ENCODE results near the gene ZBTB3.
"Not testable (repeated sequence)": the region's sequence is repeated elsewhere in the genome, so short reads cannot be mapped to it uniquely, and the experiment has no call there.

The ZBTB3 gene

GRCh38 chr11:62757846-62758788, 4.2 kb upstream of the ZBTB3 start:
- DNase-seq (ENCODE audit: low spot score), result no peak

DNA sequence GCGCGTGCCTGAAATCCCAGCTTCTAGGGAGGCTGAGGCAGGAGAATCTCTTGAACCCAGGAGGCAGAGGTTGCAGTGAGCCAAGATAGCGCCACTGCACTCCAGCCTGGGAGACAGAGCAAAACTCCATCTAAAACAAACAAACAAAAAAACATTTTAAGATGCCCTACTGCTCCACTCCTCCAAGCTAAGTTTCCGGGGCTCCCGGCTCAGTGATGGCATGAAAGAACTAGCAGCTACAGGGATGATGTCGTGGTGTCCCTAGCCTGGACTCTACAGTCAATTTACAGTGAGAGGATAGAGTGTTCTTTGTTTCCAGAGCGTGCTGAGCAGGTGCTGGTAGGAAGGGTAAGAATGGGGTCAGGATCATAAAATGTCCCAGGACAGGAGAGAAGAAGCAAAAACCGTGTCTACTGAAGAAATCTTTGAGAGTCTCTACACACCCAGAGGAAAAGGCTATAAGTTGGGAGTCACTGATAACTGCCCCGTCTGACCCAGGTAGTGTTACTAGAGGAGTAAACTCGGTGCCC, 1.2 kb upstream of the ZBTB3 start:
- DNase-seq (ENCODE audit: low spot score), result no peak

DNA sequence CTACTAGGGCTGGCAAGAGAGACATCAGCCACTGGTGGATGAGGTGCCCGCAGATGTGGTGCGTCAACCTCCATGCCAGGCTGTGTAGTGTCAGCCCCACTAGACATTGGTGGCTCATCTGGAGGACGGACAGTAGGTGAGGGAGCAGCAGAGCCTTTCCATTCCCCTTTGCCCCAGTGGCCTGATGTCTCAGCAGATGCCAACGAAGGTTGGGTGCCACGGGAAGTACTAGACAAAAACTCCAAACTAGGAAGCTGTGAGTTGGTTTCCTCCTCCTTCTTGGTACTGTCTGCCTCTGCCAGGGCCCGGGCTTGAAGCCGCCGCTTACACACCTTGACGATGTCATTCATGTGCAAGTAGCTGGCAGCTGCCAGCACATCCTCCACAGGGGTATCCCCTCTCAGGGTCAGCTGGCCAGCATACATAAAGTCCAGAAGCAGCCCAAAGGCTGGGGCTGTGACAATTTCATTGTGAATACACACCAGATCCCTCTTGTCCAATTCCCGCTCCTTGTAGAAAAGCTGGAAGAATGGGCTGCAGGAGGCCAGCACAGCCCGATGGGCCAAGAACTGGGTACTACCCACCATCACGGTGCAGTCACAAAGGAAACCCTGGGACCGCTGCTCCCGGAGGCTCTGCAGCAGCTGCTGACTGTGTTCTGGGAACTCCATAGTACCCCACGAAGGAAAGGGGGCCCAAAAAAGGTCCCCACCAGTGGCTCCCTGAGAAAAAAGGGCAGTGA, 795 bp downstream of the ZBTB3 start:
- no peak for DNase-seq (ENCODE audit: low spot score)

GRCh38 chr11:62752177-62752785, 1.7 kb downstream of the ZBTB3 start:
- no peak for DNase-seq (ENCODE audit: low spot score)

DNA sequence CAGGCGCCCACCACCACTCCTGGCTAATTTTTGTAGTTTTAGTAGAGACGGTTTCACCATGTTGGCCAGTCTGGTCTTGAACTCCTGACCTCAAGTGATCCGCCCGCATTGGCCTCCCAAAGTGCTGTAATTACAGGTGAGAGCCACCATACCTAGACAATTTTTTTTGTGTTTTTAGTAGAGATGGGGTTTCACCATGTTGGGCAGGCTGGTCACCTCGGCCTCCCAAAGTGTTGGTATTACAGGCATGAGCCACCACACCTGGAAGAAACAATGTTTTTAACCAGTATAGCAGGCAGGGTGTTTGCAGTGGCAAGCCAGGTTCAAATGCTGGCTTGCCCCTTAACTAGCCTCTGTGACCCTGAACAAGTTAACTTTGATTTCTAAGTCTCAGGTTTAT, 4.0 kb downstream of the ZBTB3 start:
- DNase-seq (ENCODE audit: low spot score), result not testable (repeated sequence)

DNA sequence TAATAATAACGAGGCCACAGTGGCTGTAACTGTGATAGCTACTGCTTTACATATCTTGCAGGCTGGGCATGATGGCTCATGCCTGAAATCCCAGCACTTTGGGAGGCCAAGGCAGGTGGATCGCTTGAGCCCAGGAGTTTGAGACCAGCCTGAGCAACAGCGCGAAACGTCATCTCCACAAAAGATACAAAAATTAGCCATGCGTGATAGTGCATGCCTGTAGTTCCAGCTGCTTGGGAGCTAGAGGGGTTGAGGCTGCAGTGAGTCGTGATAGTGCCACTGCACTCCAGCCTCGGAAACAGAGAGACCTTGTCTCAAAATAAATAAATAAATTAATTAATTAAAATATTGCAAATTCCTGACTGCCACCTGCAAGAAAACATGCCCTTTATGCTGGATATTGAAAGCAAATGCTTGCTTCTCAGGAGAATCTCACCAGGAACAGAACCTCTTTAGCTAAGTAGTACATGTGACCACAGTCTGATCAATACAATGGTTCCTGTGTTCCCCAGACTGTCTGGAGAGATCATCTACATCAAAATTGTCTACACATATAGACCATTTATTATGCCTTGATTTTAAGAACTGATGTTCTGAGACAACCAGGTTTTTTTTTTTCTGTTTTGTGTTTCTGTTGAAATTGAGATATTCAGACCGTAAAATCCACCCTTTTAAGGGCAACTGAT, 6.3 kb downstream of the ZBTB3 start:
- DNase-seq (ENCODE audit: low spot score), result no peak

DNA sequence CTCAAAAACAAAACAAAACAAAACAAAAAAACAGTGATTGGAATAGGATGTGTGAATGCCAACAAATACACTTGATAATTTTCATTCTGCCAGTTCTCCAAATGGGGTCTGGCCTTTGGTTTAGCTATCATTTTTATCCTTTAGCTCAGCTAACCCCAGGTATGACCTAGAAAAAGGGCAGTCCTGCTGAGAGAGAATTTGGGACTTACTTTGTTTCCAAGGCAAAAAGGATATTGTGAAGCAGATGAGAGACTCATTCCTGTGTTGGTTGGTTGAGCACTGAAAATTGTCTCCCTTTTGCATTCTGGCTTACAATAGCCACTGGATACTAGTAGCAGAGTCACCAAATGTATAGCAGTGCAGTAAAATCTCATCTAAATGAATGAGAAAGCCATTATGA, 16.8 kb downstream of the ZBTB3 start:
- no peak for DNase-seq (ENCODE audit: low spot score)

DNA sequence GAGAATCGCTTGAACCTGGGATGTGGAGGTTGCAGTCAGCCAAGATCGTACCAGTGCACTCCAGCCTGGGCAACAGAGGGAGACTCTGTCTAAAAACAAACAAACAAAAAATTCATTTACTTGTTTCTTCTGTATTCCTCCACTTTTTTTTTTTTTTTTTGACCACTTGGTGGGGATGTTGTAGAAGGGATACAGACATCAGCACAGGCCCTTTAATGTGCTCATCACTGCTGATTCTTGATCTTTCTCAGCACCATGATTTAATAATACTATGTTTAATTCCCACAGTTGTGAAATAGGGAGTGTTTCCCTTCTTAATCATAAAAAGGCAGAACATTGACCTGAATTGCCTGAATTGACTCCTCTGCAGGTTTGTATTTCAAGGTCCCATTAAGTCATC, 21.1 kb downstream of the ZBTB3 start:
- DNase-seq (ENCODE audit: low spot score), result peak; percentile 62

DNA sequence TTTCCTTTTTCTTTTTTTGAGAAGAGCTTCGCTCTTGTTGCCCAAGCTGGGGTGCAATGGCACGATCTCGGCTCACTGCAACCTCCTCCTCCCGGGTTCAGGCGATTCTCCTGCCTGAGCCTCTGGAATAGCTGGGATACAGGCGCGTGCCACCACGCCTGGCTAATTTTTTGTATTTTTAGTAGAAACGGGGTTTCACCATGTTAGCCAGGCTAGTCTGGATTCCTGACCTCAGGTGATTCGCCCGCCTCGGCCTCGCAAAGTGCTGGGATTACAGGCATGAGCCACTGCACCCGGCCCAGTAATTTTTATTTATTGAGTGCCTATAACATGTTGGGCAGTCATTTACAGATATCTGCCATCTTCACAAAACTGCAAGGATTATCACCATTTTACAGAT, 23.9 kb downstream of the ZBTB3 start:
- not testable (repeated sequence) for DNase-seq (ENCODE audit: low spot score)

DNA sequence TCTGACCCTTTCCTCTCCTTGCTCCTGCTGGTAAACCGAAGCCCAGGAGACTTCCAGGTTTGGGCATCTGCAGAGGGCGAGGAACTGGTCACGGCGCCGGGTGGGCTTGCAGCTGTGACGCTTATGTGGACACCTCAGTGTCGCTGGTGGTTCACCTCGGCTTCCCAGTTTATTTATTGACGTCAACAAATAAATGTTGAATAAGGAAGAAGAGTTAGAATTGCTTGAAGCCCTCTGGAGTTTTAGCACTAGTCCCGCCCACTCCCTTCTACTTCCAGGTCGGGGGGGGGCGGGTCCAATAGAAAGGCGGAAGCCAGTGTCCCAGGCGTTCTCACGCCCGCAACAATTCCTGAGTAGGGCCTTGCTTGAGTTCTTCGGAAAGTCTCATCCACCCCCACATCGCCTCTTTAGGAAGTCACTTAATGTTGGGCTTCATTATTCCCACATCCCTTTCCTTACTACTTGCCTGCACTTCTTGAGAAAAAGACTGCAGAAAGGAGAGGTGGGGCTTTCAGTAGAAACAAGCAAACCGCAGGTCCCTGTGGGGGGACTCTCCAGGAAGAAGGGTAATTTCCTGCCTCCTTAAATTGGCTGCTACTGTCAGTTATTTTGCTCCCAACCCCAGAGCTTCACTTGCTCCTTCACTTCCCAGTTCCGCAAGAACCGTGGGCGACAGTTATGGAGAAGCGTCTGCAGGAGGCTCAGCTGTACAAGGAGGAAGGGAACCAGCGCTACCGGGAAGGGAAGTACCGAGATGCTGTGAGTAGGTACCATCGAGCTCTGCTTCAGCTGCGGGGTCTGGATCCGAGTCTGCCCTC, 25.6 kb downstream of the ZBTB3 start, which contains the start of gene TTC9C:
Gene TTC9C (plus strand): TSS at position 316 of the 818 bp plus-strand sequence. CDS start 363 bp downstream, at position 679.
- peak; percentile 91 for DNase-seq (ENCODE audit: low spot score)

DNA sequence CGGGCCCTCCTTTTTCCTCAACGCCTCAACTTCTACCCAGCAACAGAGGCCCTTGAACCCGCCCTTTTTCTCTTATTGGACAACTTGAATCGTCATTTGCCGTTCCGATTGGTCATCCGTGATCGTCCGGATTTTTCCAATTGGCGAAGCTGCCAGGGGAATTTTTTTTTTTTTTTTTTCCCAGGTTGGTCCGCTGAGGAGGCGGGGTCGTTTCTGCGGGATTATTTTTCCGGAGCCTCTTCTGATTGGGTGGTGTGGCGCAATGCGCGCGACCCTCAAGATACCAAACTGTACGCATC, 26.1 kb downstream of the ZBTB3 start:
- peak; percentile 98 for DNase-seq (ENCODE audit: low spot score)

- DNase-seq (ENCODE audit: low spot score), result peak; percentile 99
These were observed 26.6 kb downstream of the ZBTB3 start, which contains the start of gene HNRNPUL2 for GRCh38 chr11:62727165-62727871. Gene HNRNPUL2 (minus strand): TSS chr11:62727457. CDS start chr11:62727156, 301 bp downstream.

GRCh38 chr11:62726915-62727164, 27.1 kb downstream of the ZBTB3 start:
- no peak for DNase-seq (ENCODE audit: low spot score)

- DNase-seq (ENCODE audit: low spot score), result peak; percentile 34
These were observed 27.6 kb downstream of the ZBTB3 start for GRCh38 chr11:62726156-62726914.

- no peak for DNase-seq (ENCODE audit: low spot score)
These were observed 28.3 kb downstream of the ZBTB3 start for GRCh38 chr11:62725646-62726045.

DNA sequence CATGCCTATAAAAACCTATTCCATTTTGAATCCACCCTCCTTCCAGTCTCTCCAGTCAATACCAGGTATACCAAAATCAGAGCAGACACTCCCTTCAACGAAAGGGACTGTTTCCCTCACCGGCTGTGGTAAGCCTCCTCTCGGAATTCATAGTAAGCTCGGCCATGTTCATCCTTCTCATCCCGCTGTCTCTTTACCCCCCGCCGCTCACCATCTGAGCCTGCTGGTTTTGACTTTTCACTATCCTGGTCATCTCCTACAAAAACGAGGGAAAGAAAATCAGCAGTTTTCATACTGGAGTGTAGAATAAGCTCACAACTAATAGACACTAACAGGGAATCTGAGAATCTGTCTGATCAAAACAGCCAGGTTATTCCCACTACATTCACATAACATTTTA, 29.8 kb downstream of the ZBTB3 start:
- no peak for DNase-seq (ENCODE audit: low spot score)

GRCh38 chr11:62721994-62722393, 32.0 kb downstream of the ZBTB3 start:
- DNase-seq (ENCODE audit: low spot score), result peak; percentile 49

DNA sequence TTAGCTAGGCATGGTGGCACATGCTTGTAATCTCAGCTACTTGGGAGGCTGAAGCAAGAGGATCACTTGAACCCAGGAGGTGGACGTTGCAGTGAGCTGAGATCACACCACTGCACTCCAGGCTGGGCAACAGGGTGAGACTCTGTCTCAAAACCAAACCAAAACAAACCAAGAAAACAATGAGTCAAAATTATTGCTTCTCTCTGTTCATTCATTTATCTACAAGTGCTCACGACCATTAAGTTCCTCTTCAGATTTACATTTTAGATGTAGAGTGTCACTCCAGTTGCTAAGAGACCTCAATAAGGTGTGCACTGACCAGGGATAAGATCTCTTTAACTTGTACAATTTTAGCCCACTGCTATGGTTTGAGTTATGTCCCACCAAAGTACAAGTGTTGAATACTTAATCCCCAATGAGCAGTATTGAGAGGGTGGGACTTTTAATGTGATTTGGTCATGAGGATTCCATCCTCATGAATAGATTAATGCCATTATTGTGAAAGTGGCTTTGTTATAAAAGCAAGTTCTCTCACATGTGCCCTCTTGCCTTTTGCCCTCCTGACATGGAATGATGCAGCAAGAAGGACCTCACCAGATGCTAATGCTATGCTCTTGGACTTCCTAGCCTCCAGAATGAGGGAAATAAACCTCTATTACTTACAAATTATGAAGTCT, 34.5 kb downstream of the ZBTB3 start:
- no peak for DNase-seq (ENCODE audit: low spot score)

DNA sequence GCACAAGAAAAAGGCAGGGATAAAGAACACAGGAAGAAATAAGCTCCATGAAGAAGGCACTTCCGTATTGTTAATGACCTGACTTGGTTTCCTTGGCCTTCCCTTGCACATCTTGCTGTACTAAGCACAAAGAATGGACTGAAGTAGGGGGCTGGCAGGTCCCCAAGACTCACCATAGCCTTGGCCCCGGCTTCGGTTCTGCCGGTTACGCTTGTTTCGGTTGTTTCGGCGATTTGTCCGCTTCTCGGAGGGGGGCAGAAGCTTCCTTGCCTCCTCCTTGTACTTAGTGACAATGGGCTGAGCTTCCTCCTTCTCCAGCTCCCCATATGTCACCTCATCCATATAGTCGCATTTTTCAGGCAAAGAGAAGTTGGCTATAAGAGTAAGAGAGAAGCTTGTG, 37.1 kb downstream of the ZBTB3 start:
- no peak for DNase-seq (ENCODE audit: low spot score)

Measured in NAMALWA (cell line).